D721Med (cell line): ENCODE data around the gene IFT52.

Source experiments
- DNase-seq: peaks from one replicate; pipeline ENCODE4 v3.0.0; 2011; ENCODE audit warnings: low spot score; ENCODE audit not compliant: insufficient read length
- FAIRE-seq: peaks from 2 replicates; lab custom pipeline; 2011; peaks lifted over from hg19 to GRCh38; lab: Jason Lieb, UNC
- TF ChIP-seq, protein P1 (sequence below): IDR thresholded peaks from 2 replicates; pipeline ENCODE4 v1.5.1; 2012; ENCODE audit warnings: mild to moderate bottlenecking, control low read depth; ENCODE audit not compliant: insufficient read depth; ENCODE audit errors: missing control alignments

The IFT52 gene

DNA sequence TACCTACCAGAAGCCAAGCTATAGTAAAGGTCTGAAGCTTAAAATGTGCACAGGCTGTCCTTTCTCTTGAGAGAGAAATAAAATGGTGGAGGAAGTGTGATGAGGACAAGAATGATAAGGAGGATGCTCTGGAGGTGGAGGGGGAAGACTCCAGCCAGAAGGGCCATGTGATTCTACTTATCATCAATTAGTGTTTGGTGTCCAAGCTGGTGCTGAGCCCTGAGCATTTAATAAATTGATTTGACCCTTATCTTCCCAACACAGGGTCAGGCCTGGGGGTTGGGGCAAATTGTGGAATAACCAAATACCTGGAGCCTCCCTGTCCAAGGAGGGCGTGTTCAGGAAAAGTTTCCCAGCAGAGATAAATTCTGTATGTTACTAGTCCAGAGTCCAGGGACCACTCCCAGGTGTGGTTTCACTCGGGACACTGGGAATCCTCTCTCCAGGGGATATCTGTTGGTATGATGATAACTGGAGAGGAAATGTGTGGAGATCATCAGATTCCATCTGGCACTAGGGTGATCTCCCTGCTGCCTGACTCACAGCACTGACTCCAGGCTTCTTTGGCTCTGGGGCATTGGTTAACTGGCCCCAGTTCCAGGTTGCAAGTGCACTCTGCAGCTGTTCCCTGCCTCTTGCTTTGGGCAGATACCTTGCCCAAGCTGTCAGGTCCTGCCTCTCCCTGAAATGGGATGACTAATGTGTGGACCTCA lies 72.4 kb downstream of the IFT52 start:
- no peak for DNase-seq
- no peak for FAIRE-seq
- TF ChIP-seq, protein P1, sequence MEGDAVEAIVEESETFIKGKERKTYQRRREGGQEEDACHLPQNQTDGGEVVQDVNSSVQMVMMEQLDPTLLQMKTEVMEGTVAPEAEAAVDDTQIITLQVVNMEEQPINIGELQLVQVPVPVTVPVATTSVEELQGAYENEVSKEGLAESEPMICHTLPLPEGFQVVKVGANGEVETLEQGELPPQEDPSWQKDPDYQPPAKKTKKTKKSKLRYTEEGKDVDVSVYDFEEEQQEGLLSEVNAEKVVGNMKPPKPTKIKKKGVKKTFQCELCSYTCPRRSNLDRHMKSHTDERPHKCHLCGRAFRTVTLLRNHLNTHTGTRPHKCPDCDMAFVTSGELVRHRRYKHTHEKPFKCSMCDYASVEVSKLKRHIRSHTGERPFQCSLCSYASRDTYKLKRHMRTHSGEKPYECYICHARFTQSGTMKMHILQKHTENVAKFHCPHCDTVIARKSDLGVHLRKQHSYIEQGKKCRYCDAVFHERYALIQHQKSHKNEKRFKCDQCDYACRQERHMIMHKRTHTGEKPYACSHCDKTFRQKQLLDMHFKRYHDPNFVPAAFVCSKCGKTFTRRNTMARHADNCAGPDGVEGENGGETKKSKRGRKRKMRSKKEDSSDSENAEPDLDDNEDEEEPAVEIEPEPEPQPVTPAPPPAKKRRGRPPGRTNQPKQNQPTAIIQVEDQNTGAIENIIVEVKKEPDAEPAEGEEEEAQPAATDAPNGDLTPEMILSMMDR: no peak

DNA sequence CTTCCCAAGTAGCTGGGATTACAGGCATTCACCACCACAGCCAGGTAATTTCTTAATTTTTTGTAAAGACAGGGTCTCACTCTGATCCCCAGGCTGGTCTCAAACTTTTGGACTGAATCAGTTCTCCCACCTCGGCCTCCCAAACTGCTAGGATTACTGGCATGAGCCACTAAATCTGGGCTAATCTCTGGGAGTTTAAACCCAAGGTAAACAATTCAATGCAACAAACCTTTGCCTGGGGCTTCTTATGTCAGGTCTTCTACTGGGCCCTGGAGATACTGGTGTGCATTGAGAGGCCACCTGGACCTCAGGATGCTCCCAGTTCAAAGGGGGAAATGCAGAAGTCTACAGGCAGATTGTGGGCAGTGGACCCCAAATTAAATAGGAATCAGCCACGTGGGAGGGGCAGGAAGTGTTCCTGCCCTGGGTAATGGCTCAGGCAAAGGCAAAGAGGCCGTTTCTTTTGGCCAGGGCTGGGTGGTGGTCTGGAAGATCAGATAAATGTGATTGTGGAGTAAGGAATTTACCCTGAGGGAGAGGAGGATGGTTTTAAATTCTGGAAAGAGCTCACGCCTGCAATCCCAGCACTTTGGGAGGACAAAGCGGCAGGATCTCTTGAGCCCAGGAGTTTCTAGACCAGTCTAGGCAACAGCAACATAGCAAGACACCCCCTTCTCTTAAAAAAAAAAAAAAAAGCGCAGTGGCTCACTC lies 74.9 kb downstream of the IFT52 start:
- TF ChIP-seq, protein P1: no peak
- FAIRE-seq (no peak), DNase-seq (no peak)

DNA sequence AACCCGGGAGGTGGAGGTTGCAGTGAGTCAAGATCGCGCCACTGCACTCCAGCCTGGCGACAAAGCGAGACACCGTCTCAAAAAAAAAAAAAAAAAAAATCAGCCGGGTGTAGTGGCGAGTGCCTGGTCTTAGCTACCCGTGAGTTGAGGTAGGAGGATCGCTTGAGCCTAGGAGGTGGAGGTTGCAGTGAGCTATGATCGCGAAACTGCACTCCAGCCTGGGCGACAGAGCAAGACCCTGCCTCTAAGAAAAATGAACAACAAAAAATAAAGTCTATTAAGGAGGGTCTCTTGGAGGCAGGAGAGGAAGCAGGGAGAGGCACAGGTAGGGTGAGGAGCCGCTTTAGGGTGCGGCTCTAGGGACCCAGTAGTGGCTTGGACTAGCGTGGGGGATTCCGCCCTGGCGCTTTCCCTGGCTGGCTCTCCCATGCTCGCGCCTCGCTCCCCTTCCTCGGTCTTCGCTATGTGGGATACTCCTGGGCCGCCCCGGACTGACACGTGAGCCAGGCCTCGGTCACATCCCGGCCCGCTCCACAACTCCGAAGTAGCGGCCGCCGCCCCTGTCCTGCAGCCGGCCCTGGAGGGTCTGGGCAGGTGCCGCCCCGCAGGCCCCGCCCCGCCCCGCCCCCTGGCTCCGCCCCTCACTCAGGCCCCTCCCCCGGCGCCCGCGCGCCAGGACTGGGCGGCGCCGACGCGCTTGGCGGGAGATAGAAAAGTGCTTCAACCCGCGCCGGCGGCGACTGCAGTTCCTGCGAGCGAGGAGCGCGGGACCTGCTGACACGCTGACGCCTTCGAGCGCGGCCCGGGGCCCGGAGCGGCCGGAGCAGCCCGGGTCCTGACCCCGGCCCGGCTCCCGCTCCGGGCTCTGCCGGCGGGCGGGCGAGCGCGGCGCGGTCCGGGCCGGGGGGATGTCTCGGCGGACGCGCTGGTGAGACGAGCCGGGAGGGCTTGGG lies 75.9 kb downstream of the IFT52 start, which contains the start of gene MYBL2:
MYBL2 (plus strand) TSS at position 739 of the 953 bp plus-strand sequence; CDS start at position 909, 170 bp downstream.
- TF ChIP-seq, protein P1: no peak
- FAIRE-seq: no peak

DNA sequence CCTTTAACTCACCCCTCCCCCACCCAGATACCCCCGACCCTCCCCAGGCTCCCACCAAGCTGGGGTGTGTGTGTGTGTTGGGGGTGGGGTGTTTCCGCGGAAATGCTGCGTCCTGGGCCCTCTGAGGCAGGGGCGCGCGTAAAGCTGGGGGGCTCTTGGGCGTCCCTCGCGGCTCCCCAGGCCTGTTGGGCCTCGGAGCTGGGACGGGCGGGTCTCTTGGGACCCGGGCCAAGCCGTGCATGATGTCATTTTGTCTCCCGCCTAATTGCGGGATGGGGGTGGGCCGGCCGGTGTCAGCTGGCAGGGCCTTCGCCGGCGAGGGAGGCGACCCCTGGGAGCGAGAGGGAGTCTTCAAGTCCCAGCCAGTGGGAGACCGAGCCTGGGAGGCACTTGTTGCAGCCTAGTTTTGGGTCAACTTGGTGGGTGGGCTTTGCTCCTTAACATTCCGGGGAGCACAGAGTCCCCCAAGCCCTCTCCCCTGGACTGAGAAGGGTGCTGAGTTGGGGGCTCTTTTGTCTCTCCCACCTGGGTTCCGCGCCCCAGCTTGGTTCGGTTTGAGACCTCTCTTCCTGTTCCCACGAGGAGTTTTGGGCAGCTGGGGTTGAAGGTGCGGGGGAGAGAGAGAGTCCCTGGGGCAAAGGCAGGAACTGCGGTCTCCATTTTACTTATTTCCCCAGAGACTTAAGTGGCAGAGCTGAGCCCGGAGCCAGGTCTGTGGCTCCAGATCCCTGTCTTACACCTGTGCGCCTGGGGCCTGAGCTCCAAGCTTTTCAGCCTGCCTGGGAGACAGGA lies 76.8 kb downstream of the IFT52 start:
- DNase-seq (no peak), FAIRE-seq (no peak)
- TF ChIP-seq, protein P1: no peak

More for the DNA sequence above, 75.9 kb downstream of the IFT52 start, which contains the start of gene MYBL2:
- DNase-seq: peak; percentile 39

DNA sequence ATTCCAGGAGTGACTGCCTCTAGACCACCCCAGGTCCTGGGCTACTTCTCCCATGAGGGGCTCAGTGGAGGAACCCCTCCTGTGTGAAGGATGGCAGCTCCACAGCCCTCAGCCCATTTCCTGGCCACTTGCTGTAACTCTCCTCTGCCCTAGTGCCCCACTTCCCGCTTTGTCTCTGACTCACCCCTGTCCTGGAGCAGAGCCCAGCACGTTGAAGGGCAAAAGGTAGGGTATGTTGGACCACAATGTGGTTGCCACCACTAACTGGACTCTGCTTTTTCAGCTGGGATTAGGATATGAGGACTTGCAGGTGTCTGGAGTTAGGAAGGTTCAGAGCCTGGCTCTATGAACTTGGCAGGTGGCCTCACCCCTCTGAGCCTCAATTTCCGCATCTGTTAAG lies 78.6 kb downstream of the IFT52 start:
- TF ChIP-seq, protein P1: no peak
- DNase-seq (no peak), FAIRE-seq (no peak)

DNA sequence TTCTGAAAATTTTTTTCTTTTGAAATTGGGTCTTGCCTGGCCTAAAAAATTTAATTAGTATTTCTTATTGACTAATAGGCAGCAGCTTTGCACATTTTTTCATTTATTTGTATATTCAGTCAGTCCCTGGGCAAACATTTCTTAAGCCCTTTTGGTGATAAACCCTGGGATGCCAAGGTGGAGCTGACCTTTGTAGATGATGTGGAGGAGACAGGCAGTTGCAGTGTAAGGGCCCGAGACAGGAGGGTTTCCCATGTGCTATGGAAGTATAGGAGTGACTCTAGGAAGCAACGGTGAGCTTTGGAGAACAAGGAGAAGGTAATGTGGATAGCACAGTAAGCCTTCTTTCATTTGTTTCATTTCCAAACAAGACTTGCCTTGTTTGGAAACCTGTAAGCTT lies 79.7 kb downstream of the IFT52 start:
- FAIRE-seq: no peak
- TF ChIP-seq, protein P1: no peak
- DNase-seq: no peak
